HG03095 (cell line): Measurements from ENCODE around the gene ZNF287.

Source experiments
- ATAC-seq: cut with Tn5 transposase; IDR thresholded peaks from one replicate; pipeline ENCODE4 v1.9.1; 2021; ENCODE audit warnings: moderate library complexity; ENCODE audit not compliant: unreplicated experiment

ZNF287 gene

GRCh38 chr17:16517477-16517876 is 51.5 kb downstream of the ZNF287 start:
- no peak for ATAC-seq

- no peak for ATAC-seq
Measured at GRCh38 chr17:16516594-16517051, 52.4 kb downstream of the ZNF287 start.

GRCh38 chr17:16515933-16516332 is 53.1 kb downstream of the ZNF287 start:
- no peak for ATAC-seq

GRCh38 chr17:16513873-16514272 is 55.1 kb downstream of the ZNF287 start:
- no peak for ATAC-seq

- no peak for ATAC-seq
Measured at GRCh38 chr17:16512011-16512410, 57.0 kb downstream of the ZNF287 start.

GRCh38 chr17:16511593-16511992 is 57.4 kb downstream of the ZNF287 start:
- no peak for ATAC-seq

GRCh38 chr17:16507918-16508533 is 61.0 kb downstream of the ZNF287 start:
- no peak for ATAC-seq

GRCh38 chr17:16506188-16506587 is 62.8 kb downstream of the ZNF287 start:
- no peak for ATAC-seq

GRCh38 chr17:16504984-16505383 is 64.0 kb downstream of the ZNF287 start:
- no peak for ATAC-seq
